Caco-2 (cell line): ENCODE results near the gene MROH8. TPM values are rescaled to one million over a fixed set of nuclear protein-coding genes. Genes with fewer than 3 reads are reported as not detected.

Experiments
- BruUV-seq: library from RNA; stranded (reverse); fragments of 400-500 nt; replicated peaks from 2 replicates; lab custom pipeline; 2021; lab: Mats Ljungman, UMichigan
- CTCF ChIA-PET: fragments of 300-600 bp; sonication (Branson Sonifier 250); formaldehyde crosslinking; loops from one replicate; lab custom pipeline; 2022; ENCODE audit warnings: antibody characterized with exemption; lab: Charles Lee
- POLR2A ChIA-PET: fragments of 300-600 bp; sonication (Branson Sonifier 250); formaldehyde crosslinking; loops from one replicate; lab custom pipeline; 2022; ENCODE audit warnings: antibody characterized with exemption; lab: Charles Lee
- DNase-seq, 2 experiments: peaks; one replicate each; pipeline versions ENCODE4 v3.0.0 to v3.0.0-alpha.2; 2020 to 2022
- H3K27me3 ChIP-seq: replicated peaks from 2 replicates; pipeline ENCODE4 v1.6.0; 2011; ENCODE audit warnings: low read length; ENCODE audit not compliant: control insufficient read depth, insufficient read depth
- H3K36me3 ChIP-seq: 2 replicates; pipeline ENCODE4 v1.5.1; 2011; ENCODE audit warnings: low read length; ENCODE audit not compliant: control insufficient read depth, insufficient read depth
- H3K4me1 ChIP-seq: fragments of 250-450 bp; sonication (Bioruptor Pico); 2 replicates; pipeline ENCODE4 v1.5.1; 2020; ENCODE audit warnings: mild to moderate bottlenecking
- H3K4me3 ChIP-seq: 2 replicates; pipeline ENCODE4 v1.5.1; 2011; ENCODE audit warnings: low read depth, mild to moderate bottlenecking, control low read depth, low read length
- H3K9me3 ChIP-seq: fragments of 250-450 bp; sonication (Bioruptor Pico); 2 replicates; pipeline ENCODE4 v1.5.1; 2020; ENCODE audit warnings: mild to moderate bottlenecking, moderate library complexity
- H3K27ac Mint-ChIP-seq: one replicate; pipeline ENCODE4 v1.8.0; 2022; ENCODE audit warnings: mixed read lengths; ENCODE audit not compliant: unreplicated experiment
- H3K27me3 Mint-ChIP-seq: one replicate; pipeline ENCODE4 v1.8.0; 2022; ENCODE audit warnings: mixed read lengths; ENCODE audit not compliant: insufficient read depth, unreplicated experiment
- H3K36me3 Mint-ChIP-seq: one replicate; pipeline ENCODE4 v1.8.0; 2022; ENCODE audit warnings: mild to moderate bottlenecking, mixed read lengths; ENCODE audit not compliant: insufficient read depth, unreplicated experiment
- H3K4me1 Mint-ChIP-seq: one replicate; pipeline ENCODE4 v1.8.0; 2022; ENCODE audit warnings: low read depth, mixed read lengths; ENCODE audit not compliant: unreplicated experiment
- H3K4me3 Mint-ChIP-seq: one replicate; pipeline ENCODE4 v1.8.0; 2022; ENCODE audit warnings: mild to moderate bottlenecking, moderate library complexity, mixed read lengths; ENCODE audit not compliant: unreplicated experiment
- H3K9me3 Mint-ChIP-seq: one replicate; pipeline ENCODE4 v1.8.0; 2022; ENCODE audit warnings: mixed read lengths; ENCODE audit not compliant: unreplicated experiment
- CTCF ChIP-seq, 2 experiments: fragments of 200-600 bp in 1 of 2; IDR thresholded peaks; 1 replicate in 1 of 2; 2 replicates in 1 of 2; pipeline versions ENCODE4 v1.5.1 to v1.8.0; 2011 to 2022; ENCODE audit warnings: antibody characterized with exemption in 1 of 2, control low read depth in 1 of 2, inconsistent platforms in 1 of 2, low read depth in 1 of 2, low read length in 1 of 2, mild to moderate bottlenecking in 1 of 2, moderate library complexity in 1 of 2; ENCODE audit not compliant: insufficient read depth in 1 of 2, severe bottlenecking in 1 of 2, unreplicated experiment in 1 of 2
- intact Hi-C: fragments of 100-400 bp; cut with micrococcal nuclease; formaldehyde crosslinking; loops from one replicate; pipeline ENCODE4 v1.10.0; 2022; ENCODE audit not compliant: unreplicated experiment
- total RNA-seq: library from RNA; stranded (reverse); gene quantifications from 2 replicates; pipeline ENCODE4 v1.2.3, GENCODE V29; 2022

The MROH8 gene
- total RNA-seq, 1 experiment from 2014 or later, result 2.6 TPM

GRCh38 chr20:37193226-37193625 lies 13.9 kb upstream of the MROH8 start:
- H3K36me3 ChIP-seq, result peaks cover 9% of the 10 kb centered on the region
- H3K4me1 ChIP-seq, result no peaks in the 10 kb centered on the region
- no peak overlapping the region for H3K4me3 ChIP-seq
- no peaks in the 10 kb centered on the region for H3K27me3 ChIP-seq
- H3K9me3 Mint-ChIP-seq, result no peaks in the 10 kb centered on the region
- no peaks in the 10 kb centered on the region for H3K9me3 ChIP-seq
- H3K27ac Mint-ChIP-seq, result no peak overlapping the region
- no TSS peak for BruUV-seq
- ChIA-PET POLR2A (no interaction called here), CTCF (interaction anchor here (0.9 kb wide), 1 partner anchor 15 kb away, joined by 3 read pairs; no protein-coding TSS in a partner anchor)
- H3K36me3 Mint-ChIP-seq, result peaks cover 88% of the 10 kb centered on the region
- intact Hi-C loops, result no loop called here
- TF ChIP-seq CTCF (IDR thresholded peaks at IDR 0.05; ENCODE audit: insufficient read depth in 1 of 2, low read depth in 1 of 2, low read length in 1 of 2, severe bottlenecking in 1 of 2, unreplicated experiment in 1 of 2), result no peak
- H3K4me3 Mint-ChIP-seq, result no peak overlapping the region
- no peak for DNase-seq
- H3K27me3 Mint-ChIP-seq, result no peaks in the 10 kb centered on the region
- H3K4me1 Mint-ChIP-seq, result peaks cover 38% of the 10 kb centered on the region

DNA sequence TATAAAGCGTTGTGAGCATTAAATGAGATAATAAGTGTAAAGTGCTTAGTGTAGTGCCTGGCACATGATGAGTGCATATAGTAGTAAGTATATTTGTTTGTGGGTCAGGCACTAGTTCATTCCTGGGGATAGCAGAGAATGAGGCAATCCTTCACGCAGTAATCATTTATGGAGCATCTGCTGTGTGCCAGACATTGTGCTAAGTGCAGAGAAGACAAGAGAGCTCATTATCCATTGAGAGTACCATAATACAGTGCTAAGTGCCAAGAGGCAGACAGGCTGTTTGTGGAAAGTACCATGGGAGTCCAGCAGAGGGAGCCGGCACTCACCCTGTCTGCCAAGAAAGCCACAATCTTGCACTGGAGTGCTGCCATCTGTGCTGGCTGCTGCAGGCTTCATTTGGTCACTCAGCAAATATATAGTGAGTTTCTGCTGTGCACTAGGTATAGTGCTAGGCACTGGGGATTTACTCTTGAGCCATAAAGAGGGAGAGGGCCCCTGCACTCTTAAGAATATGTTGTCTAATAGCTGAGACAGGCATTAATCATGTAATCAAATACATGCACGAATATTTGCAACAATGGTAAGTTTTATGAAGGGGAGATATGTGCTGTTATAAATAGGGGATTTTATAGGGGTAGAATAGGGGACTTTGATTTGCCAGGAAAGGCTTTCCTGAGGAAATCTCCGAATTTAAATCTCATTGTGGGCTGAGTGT lies 12.9 kb upstream of the MROH8 start:
- ChIA-PET POLR2A (interaction anchor here (0.8 to 1.9 kb wide), 2 partner anchors 13 to 619 kb away, joined by 3 to 20 read pairs; partner anchors contain the start of genes MROH8, RPN2 and TGIF2), CTCF (interaction anchor here (0.5 to 4.9 kb wide), 26 partner anchors 9 to 721 kb away, joined by 3 to 49 read pairs (median 4); partner anchors contain the start of genes MROH8 and RPN2)
- Histone ChIP-seq H3K36me3 (peaks cover 9% of the 10 kb centered on the region), H3K4me3 (no peak overlapping the region), H3K4me1 (no peaks in the 10 kb centered on the region), H3K9me3 (no peaks in the 10 kb centered on the region), H3K27me3 (no peaks in the 10 kb centered on the region)
- no TSS peak for BruUV-seq
- H3K4me3 Mint-ChIP-seq, result no peak overlapping the region
- H3K27me3 Mint-ChIP-seq, result no peaks in the 10 kb centered on the region
- H3K4me1 Mint-ChIP-seq, result peaks cover 38% of the 10 kb centered on the region
- peak overlapping the region; percentile 16 for H3K27ac Mint-ChIP-seq
- peak; percentile 87 to 91 for DNase-seq
- intact Hi-C loops, result no loop called here
- H3K9me3 Mint-ChIP-seq, result no peaks in the 10 kb centered on the region
- TF ChIP-seq CTCF (IDR thresholded peaks at IDR 0.05; ENCODE audit: insufficient read depth in 1 of 2, low read depth in 1 of 2, low read length in 1 of 2, severe bottlenecking in 1 of 2, unreplicated experiment in 1 of 2), result peak; percentile 98 to 99
- peaks cover 88% of the 10 kb centered on the region for H3K36me3 Mint-ChIP-seq

GRCh38 chr20:37190354-37191112 lies 11.2 kb upstream of the MROH8 start:
- Mint-ChIP-seq H3K4me3 (no peak overlapping the region), H3K9me3 (no peaks in the 10 kb centered on the region), H3K27ac (no peak overlapping the region), H3K4me1 (peaks cover 38% of the 10 kb centered on the region), H3K27me3 (no peaks in the 10 kb centered on the region), H3K36me3 (peaks cover 91% of the 10 kb centered on the region)
- peaks cover 10% of the 10 kb centered on the region for H3K36me3 ChIP-seq
- DNase-seq, result no peak
- no TSS peak for BruUV-seq
- intact Hi-C loops, result no loop called here
- CTCF ChIA-PET, result interaction anchor here (0.7 to 4.9 kb wide), 4 partner anchors 12 to 353 kb away, joined by 3 to 49 read pairs (median 3); partner anchors contain the start of genes BLCAP, MROH8 and RPN2
- H3K9me3 ChIP-seq, result no peaks in the 10 kb centered on the region
- POLR2A ChIA-PET, result interaction anchor here (3.0 kb wide), 1 partner anchor 12 kb away, joined by 11 read pairs; the partner anchor contains the start of genes MROH8 and RPN2
- no peaks in the 10 kb centered on the region for H3K4me1 ChIP-seq
- no peak for TF ChIP-seq CTCF (IDR thresholded peaks at IDR 0.05; ENCODE audit: insufficient read depth in 1 of 2, low read depth in 1 of 2, low read length in 1 of 2, severe bottlenecking in 1 of 2, unreplicated experiment in 1 of 2)
- no peak overlapping the region for H3K4me3 ChIP-seq
- no peaks in the 10 kb centered on the region for H3K27me3 ChIP-seq
